Endothelial cell of umbilical vein (primary cell): ENCODE data around the gene SPRED2. TPM values are rescaled to one million over a fixed set of nuclear protein-coding genes. Genes with fewer than 3 reads are reported as not detected.

Source experiments
- BruUV-seq: library from RNA; stranded (reverse); fragments of 400-500 nt; replicated peaks from 2 replicates; lab custom pipeline; 2021; lab: Mats Ljungman, UMichigan
- CTCF ChIA-PET: fragments of 300-600, 350-600 bp; sonication (Branson Sonifier 250); formaldehyde crosslinking; loops from one replicate; lab custom pipeline; 2021; ENCODE audit warnings: antibody characterized with exemption, inconsistent platforms; lab: Charles Lee
- POLR2A ChIA-PET: fragments of 300-600, 350-600 bp; sonication (Branson Sonifier 250); formaldehyde crosslinking; loops from one replicate; lab custom pipeline; 2021; ENCODE audit warnings: antibody characterized with exemption, inconsistent platforms; lab: Charles Lee
- DNase-seq: peaks from one replicate; pipeline ENCODE4 v3.0.0-alpha.2; 2011; ENCODE audit warnings: low read depth, low spot score
- FAIRE-seq: peaks from 2 replicates; lab custom pipeline; 2011; peaks lifted over from hg19 to GRCh38; lab: Jason Lieb, UNC
- H2AFZ ChIP-seq: 2 replicates; pipeline ENCODE4 v1.6.0; 2012; ENCODE audit warnings: low read depth, low read length, control low read depth, inconsistent platforms
- H3K27ac ChIP-seq: 2 replicates; pipeline ENCODE4 v1.5.1; 2011; ENCODE audit warnings: low read depth, mild to moderate bottlenecking, control low read depth, low read length, moderate library complexity; ENCODE audit not compliant: insufficient read depth
- H3K27me3 ChIP-seq, 2 experiments: 2 replicates each; pipeline versions ENCODE4 v1.6.0 to v1.6.1; 2011; ENCODE audit warnings: low read length in 2 of 2, mixed read lengths in 1 of 2; ENCODE audit not compliant: control insufficient read depth in 2 of 2, insufficient read depth in 2 of 2
- H3K36me3 ChIP-seq, 2 experiments: 2 replicates in 1 of 2; 3 replicates in 1 of 2; pipeline ENCODE4 v1.5.1; 2011; ENCODE audit warnings: low read length in 2 of 2, mild to moderate bottlenecking in 1 of 2, moderate library complexity in 1 of 2; ENCODE audit not compliant: control insufficient read depth in 2 of 2, insufficient read depth in 2 of 2; ENCODE audit errors: extremely low read depth in 1 of 2
- H3K4me1 ChIP-seq: 3 replicates; pipeline ENCODE4 v1.5.1; 2011; ENCODE audit warnings: mild to moderate bottlenecking, low read length; ENCODE audit not compliant: control insufficient read depth, insufficient read depth; ENCODE audit errors: extremely low read depth
- H3K4me2 ChIP-seq: 2 replicates; pipeline ENCODE4 v1.6.1; 2011; ENCODE audit warnings: low read length, control low read depth, mixed read lengths; ENCODE audit not compliant: insufficient read depth
- H3K4me3 ChIP-seq, 3 experiments: fragments of 200-600 bp in 1 of 3; sonication (generic), shearing (Covaris generic) in 1 of 3; replicated peaks in 1 of 3; 2 replicates each; pipeline ENCODE4 v1.5.1; 2011 to 2016; ENCODE audit warnings: control low read depth in 3 of 3, low read length in 3 of 3, mild to moderate bottlenecking in 2 of 3, inconsistent platforms in 1 of 3, low read depth in 1 of 3, moderate library complexity in 1 of 3; ENCODE audit not compliant: insufficient read depth in 1 of 3
- H3K79me2 ChIP-seq: 2 replicates; pipeline ENCODE4 v1.6.0; 2012; ENCODE audit warnings: low read length, inconsistent platforms; ENCODE audit not compliant: control insufficient read depth, insufficient read depth
- H3K9ac ChIP-seq: replicated peaks from 2 replicates; pipeline ENCODE3; 2011; ENCODE audit warnings: low read length, control low read depth; ENCODE audit not compliant: insufficient read depth; ENCODE audit errors: extremely low read depth
- H3K9me1 ChIP-seq: replicated peaks from 3 replicates; pipeline ENCODE4 v1.6.0; 2011; ENCODE audit warnings: mild to moderate bottlenecking, low read length; ENCODE audit not compliant: control insufficient read depth, insufficient read depth; ENCODE audit errors: extremely low read depth
- H3K9me3 ChIP-seq: replicated peaks from 2 replicates; pipeline ENCODE4 v1.5.1; 2012; ENCODE audit warnings: low read length, inconsistent platforms; ENCODE audit not compliant: control insufficient read depth, insufficient read depth
- H4K20me1 ChIP-seq: replicated peaks from 2 replicates; pipeline ENCODE3; 2011; ENCODE audit warnings: mild to moderate bottlenecking, low read length; ENCODE audit not compliant: control insufficient read depth, insufficient read depth; ENCODE audit errors: extremely low read depth
- CTCF ChIP-seq, 2 donors: IDR thresholded peaks; 1 replicate in 1 of 2; 2 replicates in 1 of 2; pipeline ENCODE4 v1.5.1; 2011; ENCODE audit warnings: low read length in 2 of 2, mild to moderate bottlenecking in 2 of 2, moderate library complexity in 2 of 2, control low read depth in 1 of 2, inconsistent platforms in 1 of 2, low read depth in 1 of 2; ENCODE audit not compliant: insufficient read depth in 1 of 2; ENCODE audit errors: extremely low read depth in 1 of 2
- EZH2 ChIP-seq: IDR thresholded peaks from 2 replicates; pipeline ENCODE4 v1.6.1; 2012; ENCODE audit warnings: borderline replicate concordance, low read depth, mild to moderate bottlenecking, moderate library complexity, low read length, inconsistent platforms; ENCODE audit not compliant: severe bottlenecking
- FOS ChIP-seq: IDR thresholded peaks from 2 replicates; pipeline ENCODE4 v1.6.1; 2011; ENCODE audit warnings: mild to moderate bottlenecking, low read length, moderate library complexity, borderline replicate concordance; ENCODE audit not compliant: insufficient read depth
- GATA2 ChIP-seq: IDR thresholded peaks from 2 replicates; pipeline ENCODE4 v1.7.0; 2011; ENCODE audit warnings: low read depth, mild to moderate bottlenecking, moderate library complexity, mixed read lengths, low read length; ENCODE audit not compliant: insufficient read length, insufficient read depth
- JUN ChIP-seq: IDR thresholded peaks from 2 replicates; pipeline ENCODE4 v1.6.1; 2011; ENCODE audit warnings: borderline replicate concordance, low read depth; ENCODE audit not compliant: insufficient read length, insufficient read depth
- MAX ChIP-seq: IDR thresholded peaks from 2 replicates; pipeline ENCODE4 v1.6.1; 2011; ENCODE audit not compliant: insufficient read depth, insufficient read length
- MYC ChIP-seq: IDR thresholded peaks from one replicate; pipeline ENCODE4 v1.6.1; 2011; ENCODE audit warnings: mild to moderate bottlenecking, low read depth, low read length
- POLR2A ChIP-seq: IDR thresholded peaks from 2 replicates; pipeline ENCODE4 v1.6.1; 2012; ENCODE audit warnings: low read depth, mild to moderate bottlenecking, control low read depth, low read length
- POLR2AphosphoS5 ChIP-seq: IDR thresholded peaks from 2 replicates; pipeline ENCODE4 v1.6.1; 2012; ENCODE audit warnings: low read depth, mild to moderate bottlenecking, control low read depth, low read length, moderate library complexity; ENCODE audit not compliant: insufficient read depth
- dilution Hi-C: fragments of 300-500 bp; cut with MboI; formaldehyde crosslinking; loops from one replicate; pipeline ENCODE4 v1.15.0; 2019; ENCODE audit warnings: low sequenced_read_pairs; ENCODE audit not compliant: extremely low pct_ligation_motif_present
- intact Hi-C: fragments of 100-400 bp; cut with micrococcal nuclease; formaldehyde crosslinking; loops from one replicate; pipeline ENCODE4 v1.10.0; 2022
- polyA plus RNA-seq, 4 experiments: library from polyadenylated mRNA; depleted of rRNA in 3 of 4; stranded (reverse) in 3 of 4; unstranded in 1 of 4; fragments of >200 nt; gene quantifications; 2 replicates each; pipeline versions ENCODE4 v1.2.1 to v1.2.3, GENCODE V29; 2011 to 2012; ENCODE audit warnings: missing spikeins in 1 of 4
- total RNA-seq: library from RNA; stranded (reverse); gene quantifications from 2 replicates; pipeline ENCODE4 v1.2.3, GENCODE V29; 2021

SPRED2 gene
- total and polyA plus RNA-seq, 2 donors (not counting 3 experiments of a cell fraction or from before 2014, with no cell fraction given) = 3.6 to 9.6 TPM

GRCh38 chr2:65465857-65466256, 33.5 kb upstream of the SPRED2 start:
- intact Hi-C loops (no loop called here), dilution Hi-C loops (no loop called here)
- Histone ChIP-seq H3K4me2 (no peak overlapping the region), H3K27ac (no peak overlapping the region), H3K9me1 (no peaks in the 10 kb centered on the region), H3K9me3 (no peaks in the 10 kb centered on the region), H4K20me1 (no peaks in the 10 kb centered on the region), H3K27me3 (peaks cover 4 to 5% of the 10 kb centered on the region in 2 experiments), H3K79me2 (no peaks in the 10 kb centered on the region), H3K4me1 (no peaks in the 10 kb centered on the region), H3K36me3 (no peaks in the 10 kb centered on the region), H3K4me3 (no peak overlapping the region), H2AFZ (no peak overlapping the region), H3K9ac (no peak overlapping the region)
- ChIA-PET POLR2A (no interaction called here), CTCF (no interaction called here)
- no TSS peak for BruUV-seq
- DNase-seq = no peak
- no peak for FAIRE-seq
- no peak for TF ChIP-seq FOS
- no peak for TF ChIP-seq MAX
- no peak for TF ChIP-seq POLR2AphosphoS5
- no peak for TF ChIP-seq POLR2A
- TF ChIP-seq MYC = no peak
- TF ChIP-seq GATA2 = no peak
- TF ChIP-seq EZH2 = no peak
- TF ChIP-seq CTCF (IDR thresholded peaks at IDR 0.05; ENCODE audit: extremely low read depth in 1 of 2, insufficient read depth in 1 of 2, low read depth in 1 of 2, low read length in 2 of 2) = no peak
- TF ChIP-seq JUN = no peak
